Sigmoid colon (tissue), 7 donors: ENCODE data around the gene TGFBR2. TPM values are rescaled to one million over a fixed set of nuclear protein-coding genes. Genes with fewer than 3 reads are reported as not detected.

Experiments used
- DNase-seq: peaks from one replicate; pipeline ENCODE4 v3.0.0-alpha.2; 2019
- H3K27ac ChIP-seq, 4 donors: fragments of 200-600 bp; sonication (generic); one replicate each; pipeline ENCODE4 v1.5.1; 2016 to 2019; ENCODE audit warnings: mild to moderate bottlenecking in 1 of 4
- H3K27me3 ChIP-seq, 3 donors: fragments of 200-600 bp; sonication (generic); one replicate each; pipeline ENCODE4 v1.5.1; 2019; ENCODE audit warnings: mild to moderate bottlenecking in 1 of 3
- H3K36me3 ChIP-seq, 4 donors: fragments of 200-600 bp; sonication (generic); one replicate each; pipeline ENCODE4 v1.5.1; 2016 to 2019
- H3K4me1 ChIP-seq, 4 donors: fragments of 200-600 bp; sonication (generic); one replicate each; pipeline ENCODE4 v1.5.1; 2017 to 2019
- H3K4me3 ChIP-seq, 4 donors: fragments of 200-600 bp; sonication (generic); one replicate each; pipeline ENCODE4 v1.5.1; 2017 to 2019; ENCODE audit warnings: mild to moderate bottlenecking in 2 of 4, moderate library complexity in 1 of 4
- H3K9me3 ChIP-seq, 4 donors: fragments of 200-600 bp in 3 of 4; sonication (generic) in 3 of 4; one replicate each; pipeline versions ENCODE4 v1.5.1 to v1.6.1; 2013 to 2019
- CTCF ChIP-seq, 4 experiments: fragments of 450-650 bp in 3 of 4; fragments of 200-600 bp in 1 of 4; IDR thresholded peaks; one replicate each; pipeline ENCODE4 v1.5.1; 2016 to 2019; ENCODE audit warnings: antibody characterized with exemption in 4 of 4, mild to moderate bottlenecking in 3 of 4, moderate library complexity in 2 of 4
- EP300 ChIP-seq, 4 donors: sonication (generic); formaldehyde crosslinking; IDR thresholded peaks; one replicate each; pipeline ENCODE4 v1.6.1; 2017; ENCODE audit warnings: antibody characterized with exemption in 4 of 4
- POLR2A ChIP-seq, 2 donors: fragments of 450-650 bp; IDR thresholded peaks; one replicate each; pipeline ENCODE4 v1.6.1; 2016; ENCODE audit warnings: antibody characterized with exemption in 2 of 2, mild to moderate bottlenecking in 2 of 2, moderate library complexity in 2 of 2
- POLR2AphosphoS5 ChIP-seq, 4 donors: sonication (generic); formaldehyde crosslinking; IDR thresholded peaks; one replicate each; pipeline ENCODE4 v1.6.1; 2017; ENCODE audit warnings: antibody characterized with exemption in 4 of 4
- WGBS, 2 donors: extraction: QIAGEN DNeasy Blood & Tissue Kit; methylation state at CpG; one replicate each; pipeline ENCODE4 v1.1.7; 2013; 5-methylcytosine and 5-hydroxymethylcytosine counted together
- intact Hi-C: fragments of 100-400 bp; cut with DNase I; formaldehyde crosslinking; loops from one replicate; pipeline ENCODE4 v1.15.1; 2023
- polyA plus RNA-seq, 3 donors: library from polyadenylated mRNA; stranded (reverse); fragments of 200-250 nt; gene quantifications; one replicate each; pipeline ENCODE4 v1.2.3, GENCODE V29; 2013
- total RNA-seq, 4 donors: library from RNA; depleted of rRNA; stranded (reverse); fragments of >200 nt; gene quantifications; one replicate each; pipeline ENCODE4 v1.1.0, GENCODE V29; 2016
- donor health status: healthy with polysubstance abuse.
- donor health status: Bipolar disorder and iron deficiency.
- donor health status: healthy.

TGFBR2 gene
- total and polyA plus RNA-seq, 7 donors: 9.9 to 243 (median 215) TPM

DNA sequence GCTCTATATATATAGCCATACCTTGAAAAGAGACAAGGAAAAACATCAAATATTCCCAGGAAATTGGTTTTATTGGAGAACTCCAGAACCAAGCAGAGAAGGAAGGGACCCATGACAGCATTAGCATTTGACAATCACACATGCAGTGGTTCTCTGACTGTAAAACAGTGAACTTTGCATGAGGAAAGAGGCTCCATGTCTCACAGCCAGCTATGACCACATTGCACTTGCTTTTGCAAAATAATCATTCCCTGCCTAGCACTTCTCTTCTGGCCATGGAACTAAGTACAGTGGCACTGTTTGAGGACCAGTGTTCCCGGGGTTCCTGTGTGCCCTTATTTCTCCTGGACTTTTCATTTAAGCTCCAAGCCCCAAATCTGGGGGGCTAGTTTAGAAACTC, 85.5 kb downstream of the TGFBR2 start:
- Histone ChIP-seq H3K27me3 (no peaks in the 10 kb centered on the region), H3K4me1 (peaks cover 0 to 90% (median 79%) of the 10 kb centered on the region in 4 donors), H3K4me3 (no peak overlapping the region), H3K9me3 (no peaks in the 10 kb centered on the region), H3K36me3 (peaks cover 0 to 85% (median 13%) of the 10 kb centered on the region in 4 donors), H3K27ac (peak overlapping the region; percentile 72 to 83 (median 75))
- no peak for DNase-seq
- TF ChIP-seq POLR2AphosphoS5 (IDR thresholded peaks at IDR 0.05): peak in 1 of 4 donors; percentile 14
- no peak for TF ChIP-seq EP300 (IDR thresholded peaks at IDR 0.05)
- intact Hi-C loops: loop anchor here (1.0 to 5.0 kb wide), 6 partner anchors 86 to 650 kb away; partner anchors contain the start of gene TGFBR2
- 95% methylated on average over 1 of the region's 1 CpG for WGBS, 2 donors

- Histone ChIP-seq H3K4me1 (peaks cover 0 to 84% (median 72%) of the 10 kb centered on the region in 4 donors), H3K36me3 (peaks cover 0 to 80% (median 9%) of the 10 kb centered on the region in 4 donors)
Observed at GRCh38 chr3:30692498-30693130, 86.2 kb downstream of the TGFBR2 start.

DNA sequence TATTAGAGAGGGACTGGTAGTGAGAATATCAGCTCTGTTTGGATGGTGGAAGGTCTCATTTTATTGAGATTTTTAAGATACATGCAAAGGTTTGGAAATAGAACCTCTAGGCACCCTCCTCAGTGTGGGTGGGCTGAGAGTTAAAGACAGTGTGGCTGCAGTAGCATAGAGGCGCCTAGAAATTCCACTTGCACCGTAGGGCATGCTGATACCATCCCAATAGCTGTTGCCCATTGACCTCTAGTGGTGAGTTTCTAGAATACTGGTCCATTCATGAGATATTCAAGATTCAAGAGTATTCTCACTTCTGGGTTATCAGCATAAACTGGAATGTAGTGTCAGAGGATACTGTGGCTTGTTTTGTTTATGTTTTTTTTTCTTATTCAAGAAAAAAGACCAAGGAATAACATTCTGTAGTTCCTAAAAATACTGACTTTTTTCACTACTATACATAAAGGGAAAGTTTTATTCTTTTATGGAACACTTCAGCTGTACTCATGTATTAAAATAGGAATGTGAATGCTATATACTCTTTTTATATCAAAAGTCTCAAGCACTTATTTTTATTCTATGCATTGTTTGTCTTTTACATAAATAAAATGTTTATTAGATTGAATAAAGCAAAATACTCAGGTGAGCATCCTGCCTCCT, 87.2 kb downstream of the TGFBR2 start:
- no peaks in the 10 kb centered on the region for H3K27me3 ChIP-seq
- peaks cover 0 to 74% (median 62%) of the 10 kb centered on the region in 4 donors for H3K4me1 ChIP-seq
- TF ChIP-seq CTCF (IDR thresholded peaks at IDR 0.05) (peak; percentile 79 to 88 (median 82)), POLR2A (IDR thresholded peaks at IDR 0.05) (no peak), POLR2AphosphoS5 (IDR thresholded peaks at IDR 0.05) (peak in 3 of 4 donors; percentile 19 to 51 (median 43))
- no peaks in the 10 kb centered on the region for H3K9me3 ChIP-seq
- intact Hi-C loops: loop anchor here (2.0 to 5.0 kb wide), 5 partner anchors 175 to 651 kb away; no protein-coding TSS in a partner anchor
- H3K27ac ChIP-seq: peak overlapping the region; percentile 72 to 83 (median 75)
- no peak overlapping the region for H3K4me3 ChIP-seq
- H3K36me3 ChIP-seq: peaks cover 0 to 76% (median 4%) of the 10 kb centered on the region in 4 donors
- peak; percentile 72 for DNase-seq
- WGBS, 2 donors: 1 to 4% methylated on average over 2 of the region's 2 CpGs

More at GRCh38 chr3:30692498-30693130, 86.2 kb downstream of the TGFBR2 start:
- Histone ChIP-seq H3K27me3 (no peaks in the 10 kb centered on the region), H3K4me3 (no peak overlapping the region), H3K27ac (peak overlapping the region; percentile 72 to 83 (median 75)), H3K9me3 (no peaks in the 10 kb centered on the region)
- intact Hi-C loops: loop anchor here (1.0 to 5.0 kb wide), 6 partner anchors 86 to 650 kb away; partner anchors contain the start of gene TGFBR2
- TF ChIP-seq POLR2A (IDR thresholded peaks at IDR 0.05): no peak
- no peak for TF ChIP-seq POLR2AphosphoS5 (IDR thresholded peaks at IDR 0.05)
- TF ChIP-seq CTCF (IDR thresholded peaks at IDR 0.05): no peak
- TF ChIP-seq EP300 (IDR thresholded peaks at IDR 0.05): no peak
- WGBS, 2 donors: 55 to 79% methylated on average over 3 of the region's 3 CpGs
- no peak for DNase-seq

GRCh38 chr3:30694148-30694547, 87.7 kb downstream of the TGFBR2 start:
- H3K27me3 ChIP-seq: no peaks in the 10 kb centered on the region
- DNase-seq: no peak
- no peaks in the 10 kb centered on the region for H3K9me3 ChIP-seq
- intact Hi-C loops: loop anchor here (5.0 kb wide), 4 partner anchors 197 to 652 kb away; no protein-coding TSS in a partner anchor
- peak overlapping the region in 1 of 4 donors; percentile 83 for H3K27ac ChIP-seq
- TF ChIP-seq EP300 (IDR thresholded peaks at IDR 0.05): no peak
- no peak for TF ChIP-seq POLR2AphosphoS5 (IDR thresholded peaks at IDR 0.05)
- TF ChIP-seq CTCF (IDR thresholded peaks at IDR 0.05): no peak
- TF ChIP-seq POLR2A (IDR thresholded peaks at IDR 0.05): no peak
- no peak overlapping the region for H3K4me3 ChIP-seq
- peaks cover 0 to 69% (median 57%) of the 10 kb centered on the region in 4 donors for H3K4me1 ChIP-seq
- peaks cover 0 to 75% (median 2%) of the 10 kb centered on the region in 4 donors for H3K36me3 ChIP-seq
- WGBS, 2 donors: 74 to 78% methylated on average over 3 of the region's 3 CpGs

- 92 to 95% methylated on average over 3 of the region's 3 CpGs for WGBS, 2 donors
- Histone ChIP-seq H3K4me1 (peaks cover 0 to 64% (median 52%) of the 10 kb centered on the region in 4 donors), H3K36me3 (peaks cover 0 to 71% (median 2%) of the 10 kb centered on the region in 4 donors), H3K27ac (peak overlapping the region in 1 of 4 donors; percentile 10), H3K27me3 (no peaks in the 10 kb centered on the region), H3K9me3 (no peaks in the 10 kb centered on the region), H3K4me3 (no peak overlapping the region)
- DNase-seq: no peak
- intact Hi-C loops: loop anchor here (5.0 kb wide), 4 partner anchors 197 to 652 kb away; no protein-coding TSS in a partner anchor
- TF ChIP-seq CTCF (IDR thresholded peaks at IDR 0.05): no peak
Observed at GRCh38 chr3:30694668-30695067, 88.3 kb downstream of the TGFBR2 start.
